Panc1 (cell line): ENCODE measurements around the gene STMND1. TPM values are rescaled to one million over a fixed set of nuclear protein-coding genes. Genes with fewer than 3 reads are reported as not detected.
"Not testable (repeated sequence)": the region's sequence is repeated elsewhere in the genome, so short reads cannot be mapped to it uniquely, and the experiment has no call there.

Experiments
- ATAC-seq: fragments of 200-7000 bp; cut with Tn5 transposase; 2 replicates; pipeline ENCODE4 v1.9.1; 2020; ENCODE audit warnings: mild to moderate bottlenecking, moderate library complexity
- BruUV-seq: library from RNA; stranded (reverse); fragments of 400-500 nt; replicated peaks from 2 replicates; lab custom pipeline; 2021; lab: Mats Ljungman, UMichigan
- CTCF ChIA-PET: fragments of 300-600 bp; sonication (Branson Sonifier 250); formaldehyde crosslinking; loops from one replicate; lab custom pipeline; 2022; ENCODE audit warnings: antibody characterized with exemption; lab: Charles Lee
- POLR2A ChIA-PET: fragments of 300-600 bp; sonication (Branson Sonifier 250); formaldehyde crosslinking; loops from one replicate; lab custom pipeline; 2022; ENCODE audit warnings: antibody characterized with exemption; lab: Charles Lee
- DNase-seq: peaks from one replicate; pipeline ENCODE4 v3.0.0-alpha.2; 2010; ENCODE audit warnings: low read depth, low spot score
- H3K27ac ChIP-seq: 2 replicates; pipeline ENCODE4 v1.5.1; 2011; ENCODE audit warnings: mild to moderate bottlenecking, low read length, inconsistent platforms
- H3K27me3 ChIP-seq: fragments of 200-500 bp; sonication (Bioruptor generic); 2 replicates; pipeline ENCODE4 v1.6.0; 2014; ENCODE audit warnings: low read length, inconsistent platforms; ENCODE audit not compliant: control insufficient read depth, insufficient read depth
- H3K36me3 ChIP-seq: fragments of 200-500 bp; sonication (Bioruptor generic); 2 replicates; pipeline ENCODE4 v1.5.1; 2014; ENCODE audit warnings: inconsistent platforms, mild to moderate bottlenecking, low read length, moderate library complexity; ENCODE audit not compliant: control insufficient read depth, insufficient read depth
- H3K4me1 ChIP-seq: 2 replicates; pipeline ENCODE4 v1.5.1; 2011; ENCODE audit warnings: inconsistent platforms, mild to moderate bottlenecking, low read length, moderate library complexity; ENCODE audit not compliant: control insufficient read depth, insufficient read depth
- H3K4me3 ChIP-seq, 2 experiments: 2 replicates each; pipeline ENCODE4 v1.5.1; 2011 to 2012; ENCODE audit warnings: low read depth in 2 of 2, low read length in 2 of 2, mild to moderate bottlenecking in 2 of 2, inconsistent platforms in 1 of 2, moderate library complexity in 1 of 2
- H3K9me3 ChIP-seq: fragments of 200-500 bp; sonication (Bioruptor generic); 2 replicates; pipeline ENCODE4 v1.5.1; 2014; ENCODE audit warnings: low read depth, mild to moderate bottlenecking, inconsistent platforms, low read length, moderate library complexity; ENCODE audit not compliant: control insufficient read depth, insufficient read depth
- POLR2AphosphoS5 ChIP-seq: IDR thresholded peaks from 2 replicates; pipeline ENCODE4 v1.6.1; 2012; ENCODE audit warnings: mild to moderate bottlenecking, low read depth, low read length, moderate library complexity
- REST ChIP-seq, 2 experiments: IDR thresholded peaks; 2 replicates each; pipeline ENCODE4 v1.6.1; 2011 to 2012; ENCODE audit warnings: low read depth in 2 of 2, control low read depth in 1 of 2, low read length in 1 of 2, mild to moderate bottlenecking in 1 of 2, moderate library complexity in 1 of 2; ENCODE audit not compliant: insufficient read depth in 1 of 2
- SIN3A ChIP-seq: IDR thresholded peaks from 2 replicates; pipeline ENCODE4 v1.6.1; 2012; ENCODE audit warnings: low read depth, mild to moderate bottlenecking, low read length, moderate library complexity, borderline replicate concordance; ENCODE audit not compliant: insufficient read depth
- TCF7L2 ChIP-seq: IDR thresholded peaks from 2 replicates; pipeline ENCODE4 v1.6.1; 2011; ENCODE audit warnings: mild to moderate bottlenecking, low read depth, low read length, inconsistent platforms
- in situ Hi-C: cut with HindIII; loops from 2 replicates; pipeline ENCODE4 v1.10.0; 2016; ENCODE audit warnings: low sequenced_read_pairs, low pct_unique_long_range_greater_than_20kb
- intact Hi-C: fragments of 100-400 bp; cut with micrococcal nuclease; formaldehyde crosslinking; loops from one replicate; pipeline ENCODE4 v1.10.0; 2022; ENCODE audit not compliant: unreplicated experiment
- total RNA-seq: library from RNA; stranded (reverse); gene quantifications from one replicate; pipeline ENCODE4 v1.2.1, GENCODE V29; 2021; ENCODE audit not compliant: unreplicated experiment
- TF ChIP-seq, protein P1 (sequence below): fragments of 450-650 bp; IDR thresholded peaks from 2 replicates; pipeline ENCODE4 v1.5.1; 2017; ENCODE audit warnings: mild to moderate bottlenecking

Gene STMND1
- total RNA-seq, 1 experiment from 2014 or later = not detected

DNA sequence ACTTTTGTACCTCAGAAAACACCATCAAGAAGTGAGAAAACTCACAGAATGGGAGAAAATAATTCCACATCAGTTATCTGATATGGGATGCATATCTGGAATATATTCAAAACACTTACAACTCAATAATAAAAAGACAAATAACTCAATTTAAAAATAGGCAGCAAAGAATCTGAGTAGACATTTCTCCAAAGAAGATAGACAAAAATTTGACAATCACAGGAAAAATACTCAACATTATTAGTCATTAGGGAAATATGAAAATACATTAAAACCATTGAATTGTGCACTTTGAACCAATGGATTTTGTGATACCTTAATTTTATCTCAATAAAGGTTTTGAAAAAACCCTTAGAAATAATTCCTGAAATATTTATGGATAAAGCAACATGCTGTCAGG is 36.9 kb upstream of the STMND1 start:
- Histone ChIP-seq H3K27ac (no peak overlapping the region), H3K4me3 (no peak overlapping the region), H3K27me3 (peaks cover 13% of the 10 kb centered on the region), H3K9me3 (no peaks in the 10 kb centered on the region), H3K4me1 (no peaks in the 10 kb centered on the region), H3K36me3 (no peaks in the 10 kb centered on the region)
- ATAC-seq = no peak
- intact Hi-C loops (no loop called here), in situ Hi-C loops (no loop called here)
- CTCF ChIA-PET = no interaction called here
- POLR2A ChIA-PET = no interaction called here
- no peak for TF ChIP-seq TCF7L2
- no peak for TF ChIP-seq SIN3A
- no peak for TF ChIP-seq POLR2AphosphoS5
- TF ChIP-seq, protein P1, sequence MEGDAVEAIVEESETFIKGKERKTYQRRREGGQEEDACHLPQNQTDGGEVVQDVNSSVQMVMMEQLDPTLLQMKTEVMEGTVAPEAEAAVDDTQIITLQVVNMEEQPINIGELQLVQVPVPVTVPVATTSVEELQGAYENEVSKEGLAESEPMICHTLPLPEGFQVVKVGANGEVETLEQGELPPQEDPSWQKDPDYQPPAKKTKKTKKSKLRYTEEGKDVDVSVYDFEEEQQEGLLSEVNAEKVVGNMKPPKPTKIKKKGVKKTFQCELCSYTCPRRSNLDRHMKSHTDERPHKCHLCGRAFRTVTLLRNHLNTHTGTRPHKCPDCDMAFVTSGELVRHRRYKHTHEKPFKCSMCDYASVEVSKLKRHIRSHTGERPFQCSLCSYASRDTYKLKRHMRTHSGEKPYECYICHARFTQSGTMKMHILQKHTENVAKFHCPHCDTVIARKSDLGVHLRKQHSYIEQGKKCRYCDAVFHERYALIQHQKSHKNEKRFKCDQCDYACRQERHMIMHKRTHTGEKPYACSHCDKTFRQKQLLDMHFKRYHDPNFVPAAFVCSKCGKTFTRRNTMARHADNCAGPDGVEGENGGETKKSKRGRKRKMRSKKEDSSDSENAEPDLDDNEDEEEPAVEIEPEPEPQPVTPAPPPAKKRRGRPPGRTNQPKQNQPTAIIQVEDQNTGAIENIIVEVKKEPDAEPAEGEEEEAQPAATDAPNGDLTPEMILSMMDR = no peak
- TF ChIP-seq REST (IDR thresholded peaks at IDR 0.05; ENCODE audit: insufficient read depth in 1 of 2, low read depth in 2 of 2, low read length in 1 of 2) = no peak
- no TSS peak for BruUV-seq
- DNase-seq = no peak

DNA sequence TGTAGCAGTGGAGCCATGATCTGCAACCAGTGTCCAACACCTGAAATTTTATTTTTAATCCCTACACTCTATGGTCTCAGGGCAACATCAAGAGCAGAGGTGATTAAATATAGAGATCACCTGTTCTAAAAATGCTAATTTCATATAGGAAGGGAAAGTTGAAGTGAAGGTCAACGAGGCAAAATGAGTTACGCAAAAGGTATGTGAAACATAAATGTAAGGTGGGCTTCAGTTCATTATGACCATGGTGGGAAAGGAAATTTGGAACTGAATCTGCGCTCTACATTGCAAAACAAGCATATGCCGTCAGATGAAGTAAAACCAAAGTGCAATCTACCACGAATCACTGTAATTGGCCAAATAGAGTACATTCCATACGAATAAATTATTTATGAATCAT is 35.2 kb upstream of the STMND1 start:
- Histone ChIP-seq H3K9me3 (no peaks in the 10 kb centered on the region), H3K27ac (no peak overlapping the region), H3K36me3 (no peaks in the 10 kb centered on the region), H3K4me3 (no peak overlapping the region), H3K4me1 (no peaks in the 10 kb centered on the region), H3K27me3 (peaks cover 13% of the 10 kb centered on the region)
- ATAC-seq (no peak), DNase-seq (no peak)
- CTCF ChIA-PET = no interaction called here
- TF ChIP-seq, protein P1 = no peak
- TF ChIP-seq SIN3A (no peak), REST (IDR thresholded peaks at IDR 0.05; ENCODE audit: insufficient read depth in 1 of 2, low read depth in 2 of 2, low read length in 1 of 2) (no peak), POLR2AphosphoS5 (no peak), TCF7L2 (no peak)
- no TSS peak for BruUV-seq
- in situ Hi-C loops = no loop called here
- POLR2A ChIA-PET = no interaction called here
- intact Hi-C loops = no loop called here

GRCh38 chr6:17068972-17069371 is 32.9 kb upstream of the STMND1 start:
- POLR2A ChIA-PET = not testable (repeated sequence)

DNA sequence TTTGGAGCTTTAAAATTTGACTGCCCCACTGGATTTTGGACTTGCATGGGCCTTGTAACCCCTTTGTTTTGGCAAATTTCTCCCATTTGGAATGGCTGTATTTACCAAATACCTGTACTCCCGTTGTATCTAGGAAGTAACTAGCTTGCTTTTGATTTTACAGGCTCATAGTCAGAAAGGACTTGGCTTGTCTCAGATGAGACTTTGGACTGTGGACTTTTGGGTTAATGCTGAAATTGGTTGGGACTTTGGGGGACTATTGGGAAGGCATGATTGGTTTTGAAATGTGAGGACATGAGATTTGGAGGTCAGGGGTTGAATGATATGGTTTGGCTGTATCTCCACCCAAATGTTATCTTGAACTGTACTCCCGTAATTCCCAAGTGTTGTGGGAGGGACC is 31.4 kb upstream of the STMND1 start:
- BruUV-seq, POLR2A ChIA-PET: not testable (repeated sequence)

More at GRCh38 chr6:17068972-17069371, 32.9 kb upstream of the STMND1 start:
- CTCF ChIA-PET, intact Hi-C loops, H3K9me3 ChIP-seq, H3K4me1 ChIP-seq, H3K27me3 ChIP-seq, ATAC-seq, in situ Hi-C loops, H3K36me3 ChIP-seq, H3K4me3 ChIP-seq, DNase-seq, BruUV-seq, H3K27ac ChIP-seq: not testable (repeated sequence)

More for the DNA sequence above, 31.4 kb upstream of the STMND1 start:
- H3K36me3 ChIP-seq, H3K4me1 ChIP-seq, H3K27me3 ChIP-seq, ATAC-seq, CTCF ChIA-PET, H3K27ac ChIP-seq, DNase-seq, H3K9me3 ChIP-seq, H3K4me3 ChIP-seq, in situ Hi-C loops, intact Hi-C loops: not testable (repeated sequence)
